HepG2 (cell line): Measurements from ENCODE around the gene MAVS. TPM values are rescaled to one million over a fixed set of nuclear protein-coding genes. Genes with fewer than 3 reads are reported as not detected.
A peak's percentile ranks its signal among the peaks of the same experiment; 100 is the strongest.

Source experiments
- ATAD3A ChIP-seq: sonication (generic); formaldehyde crosslinking; IDR thresholded peaks from 2 replicates; pipeline ENCODE4 v1.4.0; 2020; ENCODE audit warnings: missing genetic modification reagents
- ATRX ChIP-seq: sonication (generic); formaldehyde crosslinking; IDR thresholded peaks from 2 replicates; pipeline ENCODE4 v1.4.0; 2020; ENCODE audit warnings: missing genetic modification reagents, borderline replicate concordance
- BRF2 ChIP-seq: sonication (generic); formaldehyde crosslinking; IDR thresholded peaks from 2 replicates; pipeline ENCODE4 v1.8.1; 2022; ENCODE audit warnings: mild to moderate bottlenecking, missing genetic modification reagents
- CCAR2 ChIP-seq: fragments of 200-400 bp; formaldehyde crosslinking; optimal IDR thresholded peaks from 2 replicates; pipeline ENCODE3; 2018; ENCODE audit warnings: low read depth, mild to moderate bottlenecking, low read length, moderate library complexity
- CENPT ChIP-seq: sonication (generic); formaldehyde crosslinking; IDR thresholded peaks from 2 replicates; pipeline ENCODE4 v1.8.0; 2022; ENCODE audit warnings: low read depth, mild to moderate bottlenecking, moderate library complexity, missing genetic modification reagents
- GATAD2A ChIP-seq: IDR thresholded peaks from 2 replicates; pipeline ENCODE4 v1.6.1; 2016
- IKZF5 ChIP-seq: IDR thresholded peaks from 2 replicates; pipeline ENCODE4 v1.6.1; 2018; ENCODE audit warnings: missing genetic modification reagents, mild to moderate bottlenecking, missing compliant biosample characterization
- SMYD3 ChIP-seq: sonication (generic); formaldehyde crosslinking; IDR thresholded peaks from 2 replicates; pipeline ENCODE4 v1.8.1; 2023; ENCODE audit warnings: mild to moderate bottlenecking, missing genetic modification reagents
- TEAD2 ChIP-seq: sonication (generic); formaldehyde crosslinking; IDR thresholded peaks from 2 replicates; pipeline ENCODE4 v1.9.0; 2021; ENCODE audit warnings: missing genetic modification reagents
- UBTF ChIP-seq: sonication (generic); formaldehyde crosslinking; IDR thresholded peaks from 2 replicates; pipeline ENCODE4 v1.4.0; 2020; ENCODE audit warnings: mild to moderate bottlenecking, missing genetic modification reagents
- ZC3H4 ChIP-seq: sonication (generic); formaldehyde crosslinking; IDR thresholded peaks from 2 replicates; pipeline ENCODE4 v1.4.0; 2020; ENCODE audit warnings: missing genetic modification reagents, borderline replicate concordance
- ZNF143 ChIP-seq: sonication (generic); formaldehyde crosslinking; IDR thresholded peaks from 2 replicates; pipeline ENCODE4 v1.4.0; 2020; ENCODE audit warnings: missing genetic modification reagents
- ZNF281 ChIP-seq: sonication (generic); formaldehyde crosslinking; IDR thresholded peaks from 2 replicates; pipeline ENCODE4 v1.4.0; 2020; ENCODE audit warnings: missing genetic modification reagents, borderline replicate concordance
- ZNF362 ChIP-seq: sonication (generic); formaldehyde crosslinking; IDR thresholded peaks from 2 replicates; pipeline ENCODE4 v1.4.0; 2020; ENCODE audit warnings: missing genetic modification reagents, mild to moderate bottlenecking, borderline replicate concordance
- ZNF564 ChIP-seq: sonication (generic); formaldehyde crosslinking; IDR thresholded peaks from 2 replicates; pipeline ENCODE4 v1.8.1; 2023; ENCODE audit warnings: mild to moderate bottlenecking, missing genetic modification reagents
- ZNF619 ChIP-seq: sonication (generic); formaldehyde crosslinking; IDR thresholded peaks from 2 replicates; pipeline ENCODE4 v1.4.0; 2020; ENCODE audit warnings: mild to moderate bottlenecking, missing genetic modification reagents
- ZNF776 ChIP-seq: sonication (generic); formaldehyde crosslinking; IDR thresholded peaks from 2 replicates; pipeline ENCODE4 v1.4.0; 2020; ENCODE audit warnings: mild to moderate bottlenecking, missing genetic modification reagents
- polyA plus RNA-seq, 8 experiments: library from polyadenylated mRNA; depleted of rRNA in 3 of 8; stranded (reverse) in 7 of 8; unstranded in 1 of 8; fragments of >200 nt; fragmentation: Illumina TruSeq in 4 of 8; extraction: Trizol in 4 of 8; gene quantifications; 2 replicates each; pipeline versions ENCODE4 v1.2.1 to v1.2.3, GENCODE V29; 2011 to 2016; ENCODE audit warnings: low read depth in 4 of 8, missing spikeins in 1 of 8, mixed read lengths in 1 of 8; ENCODE audit not compliant: insufficient read depth in 1 of 8
- total RNA-seq, 5 experiments: library from RNA; depleted of rRNA; stranded (reverse); fragments of >200 nt; fragmentation: Illumina TruSeq; extraction: Trizol; gene quantifications; 2 replicates each; pipeline ENCODE4 v1.2.3, GENCODE V29; 2016; ENCODE audit warnings: low read depth in 1 of 5
- TF ChIP-seq, protein P1 (sequence below): sonication (generic); formaldehyde crosslinking; IDR thresholded peaks from 2 replicates; pipeline ENCODE4 v1.4.0; 2020; ENCODE audit warnings: mild to moderate bottlenecking, missing genetic modification reagents
- TF ChIP-seq, protein P2 (sequence below): sonication (generic); formaldehyde crosslinking; IDR thresholded peaks from 2 replicates; pipeline ENCODE4 v1.8.1; 2023; ENCODE audit warnings: missing genetic modification reagents, inconsistent platforms, borderline replicate concordance

Gene MAVS
- total and polyA plus RNA-seq, 2 of the 13 experiments (the other 11 are each of a cell fraction or from before 2014, with no cell fraction given) = 27.3 to 36.6 TPM

- TF ChIP-seq BRF2 (no peak), ATAD3A (CRISPR knock-in tag) (no peak), IKZF5 (CRISPR knock-in tag) (no peak), SMYD3 (no peak), ZNF143 (CRISPR knock-in tag) (peak; percentile 41; the same call in 1 of the 2 replicates), CENPT (CRISPR knock-in tag) (no peak), TEAD2 (CRISPR knock-in tag) (0 out of 2 replicates have a peak, but pooled peaks have one; percentile 84), GATAD2A (CRISPR knock-in tag) (no peak), CCAR2 (no peak), ATRX (CRISPR knock-in tag) (0 out of 2 replicates have a peak, but pooled peaks have one; percentile 74), ZNF281 (CRISPR knock-in tag) (no peak; the same call in 1 of the 2 replicates), UBTF (CRISPR knock-in tag) (no peak), ZNF619 (peak; percentile 73; the same call in 1 of the 2 replicates), ZNF776 (CRISPR knock-in tag) (0 out of 2 replicates have a peak, but pooled peaks have one; percentile 8), ZNF362 (CRISPR knock-in tag) (0 out of 2 replicates have a peak, but pooled peaks have one; percentile 14), ZNF564 (peak; percentile 92; the same call in 1 of the 2 replicates), ZC3H4 (0 out of 2 replicates have a peak, but pooled peaks have one; percentile 82)
- TF ChIP-seq, protein P1, sequence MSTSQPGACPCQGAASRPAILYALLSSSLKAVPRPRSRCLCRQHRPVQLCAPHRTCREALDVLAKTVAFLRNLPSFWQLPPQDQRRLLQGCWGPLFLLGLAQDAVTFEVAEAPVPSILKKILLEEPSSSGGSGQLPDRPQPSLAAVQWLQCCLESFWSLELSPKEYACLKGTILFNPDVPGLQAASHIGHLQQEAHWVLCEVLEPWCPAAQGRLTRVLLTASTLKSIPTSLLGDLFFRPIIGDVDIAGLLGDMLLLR (CRISPR knock-in tag) = 0 out of 2 replicates have a peak, but pooled peaks have one; percentile 49
- TF ChIP-seq, protein P2, sequence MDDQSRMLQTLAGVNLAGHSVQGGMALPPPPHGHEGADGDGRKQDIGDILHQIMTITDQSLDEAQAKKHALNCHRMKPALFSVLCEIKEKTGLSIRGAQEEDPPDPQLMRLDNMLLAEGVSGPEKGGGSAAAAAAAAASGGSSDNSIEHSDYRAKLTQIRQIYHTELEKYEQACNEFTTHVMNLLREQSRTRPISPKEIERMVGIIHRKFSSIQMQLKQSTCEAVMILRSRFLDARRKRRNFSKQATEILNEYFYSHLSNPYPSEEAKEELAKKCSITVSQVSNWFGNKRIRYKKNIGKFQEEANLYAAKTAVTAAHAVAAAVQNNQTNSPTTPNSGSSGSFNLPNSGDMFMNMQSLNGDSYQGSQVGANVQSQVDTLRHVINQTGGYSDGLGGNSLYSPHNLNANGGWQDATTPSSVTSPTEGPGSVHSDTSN = 0 out of 2 replicates have a peak, but pooled peaks have one; percentile 68
Observed at GRCh38 chr20:3846378-3846739, 275 bp upstream of the MAVS start (continued).
